Sigmoid colon (tissue), 7 donors: ENCODE results near the gene DNPH1. TPM values are rescaled to one million over a fixed set of nuclear protein-coding genes. Genes with fewer than 3 reads are reported as not detected.

ENCODE experiments used
- DNase-seq: peaks from one replicate; pipeline ENCODE4 v3.0.0-alpha.2; 2019
- H3K27ac ChIP-seq, 4 donors: fragments of 200-600 bp; sonication (generic); one replicate each; pipeline ENCODE4 v1.5.1; 2016 to 2019; ENCODE audit warnings: mild to moderate bottlenecking in 1 of 4
- H3K27me3 ChIP-seq, 3 donors: fragments of 200-600 bp; sonication (generic); one replicate each; pipeline ENCODE4 v1.5.1; 2019; ENCODE audit warnings: mild to moderate bottlenecking in 1 of 3
- H3K36me3 ChIP-seq, 4 donors: fragments of 200-600 bp; sonication (generic); one replicate each; pipeline ENCODE4 v1.5.1; 2016 to 2019
- H3K4me1 ChIP-seq, 4 donors: fragments of 200-600 bp; sonication (generic); one replicate each; pipeline ENCODE4 v1.5.1; 2017 to 2019
- H3K4me3 ChIP-seq, 4 donors: fragments of 200-600 bp; sonication (generic); one replicate each; pipeline ENCODE4 v1.5.1; 2017 to 2019; ENCODE audit warnings: mild to moderate bottlenecking in 2 of 4, moderate library complexity in 1 of 4
- H3K9me3 ChIP-seq, 4 donors: fragments of 200-600 bp in 3 of 4; sonication (generic) in 3 of 4; one replicate each; pipeline versions ENCODE4 v1.5.1 to v1.6.1; 2013 to 2019
- EP300 ChIP-seq, 4 donors: sonication (generic); formaldehyde crosslinking; IDR thresholded peaks; one replicate each; pipeline ENCODE4 v1.6.1; 2017; ENCODE audit warnings: antibody characterized with exemption in 4 of 4
- POLR2A ChIP-seq, 2 donors: fragments of 450-650 bp; IDR thresholded peaks; one replicate each; pipeline ENCODE4 v1.6.1; 2016; ENCODE audit warnings: antibody characterized with exemption in 2 of 2, mild to moderate bottlenecking in 2 of 2, moderate library complexity in 2 of 2
- POLR2AphosphoS5 ChIP-seq, 4 donors: sonication (generic); formaldehyde crosslinking; IDR thresholded peaks; one replicate each; pipeline ENCODE4 v1.6.1; 2017; ENCODE audit warnings: antibody characterized with exemption in 4 of 4
- WGBS, 2 donors: extraction: QIAGEN DNeasy Blood & Tissue Kit; methylation state at CpG; one replicate each; pipeline ENCODE4 v1.1.7; 2013; 5-methylcytosine and 5-hydroxymethylcytosine counted together
- intact Hi-C: fragments of 100-400 bp; cut with DNase I; formaldehyde crosslinking; loops from one replicate; pipeline ENCODE4 v1.15.1; 2023
- polyA plus RNA-seq, 3 donors: library from polyadenylated mRNA; stranded (reverse); fragments of 200-250 nt; gene quantifications; one replicate each; pipeline ENCODE4 v1.2.3, GENCODE V29; 2013
- total RNA-seq, 4 donors: library from RNA; depleted of rRNA; stranded (reverse); fragments of >200 nt; gene quantifications; one replicate each; pipeline ENCODE4 v1.1.0, GENCODE V29; 2016
- TF ChIP-seq, protein P1 (sequence below), 4 experiments: fragments of 450-650 bp in 3 of 4; fragments of 200-600 bp in 1 of 4; IDR thresholded peaks; one replicate each; pipeline ENCODE4 v1.5.1; 2016 to 2019; ENCODE audit warnings: antibody characterized with exemption in 4 of 4, mild to moderate bottlenecking in 3 of 4, moderate library complexity in 2 of 4
- donor health status: healthy with polysubstance abuse.
- donor health status: Bipolar disorder and iron deficiency.
- donor health status: healthy.

The DNPH1 gene
- total and polyA plus RNA-seq, 7 donors: 32.1 to 188 (median 96.0) TPM

DNA sequence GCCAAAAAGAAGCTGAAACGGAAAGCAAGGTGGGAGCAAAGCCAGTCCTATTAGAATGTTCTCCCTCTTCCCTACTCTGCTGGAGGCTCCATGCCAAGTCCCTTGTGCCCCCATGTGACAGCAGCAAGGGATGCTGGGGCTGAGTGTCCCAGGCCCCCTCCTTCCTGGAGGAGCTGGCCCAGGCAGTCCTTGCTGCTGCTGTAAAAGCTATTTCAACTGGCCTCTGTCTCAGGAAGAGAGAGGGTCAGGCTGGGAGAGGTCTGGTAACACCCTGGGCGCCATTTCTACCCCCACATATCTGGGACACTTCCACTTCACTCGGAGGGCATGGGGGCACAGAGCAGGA lies 39.0 kb upstream of the DNPH1 start:
- Histone ChIP-seq H3K27ac (peak overlapping the region; percentile 72 to 92 (median 76)), H3K4me3 (no peak overlapping the region), H3K27me3 (no peaks in the 10 kb centered on the region), H3K4me1 (peaks cover 0 to 27% (median 25%) of the 10 kb centered on the region in 4 donors), H3K36me3 (no peaks in the 10 kb centered on the region), H3K9me3 (no peaks in the 10 kb centered on the region)
- TF ChIP-seq POLR2A (IDR thresholded peaks at IDR 0.05) (no peak), EP300 (IDR thresholded peaks at IDR 0.05) (no peak), POLR2AphosphoS5 (IDR thresholded peaks at IDR 0.05) (no peak)
- TF ChIP-seq, protein P1, sequence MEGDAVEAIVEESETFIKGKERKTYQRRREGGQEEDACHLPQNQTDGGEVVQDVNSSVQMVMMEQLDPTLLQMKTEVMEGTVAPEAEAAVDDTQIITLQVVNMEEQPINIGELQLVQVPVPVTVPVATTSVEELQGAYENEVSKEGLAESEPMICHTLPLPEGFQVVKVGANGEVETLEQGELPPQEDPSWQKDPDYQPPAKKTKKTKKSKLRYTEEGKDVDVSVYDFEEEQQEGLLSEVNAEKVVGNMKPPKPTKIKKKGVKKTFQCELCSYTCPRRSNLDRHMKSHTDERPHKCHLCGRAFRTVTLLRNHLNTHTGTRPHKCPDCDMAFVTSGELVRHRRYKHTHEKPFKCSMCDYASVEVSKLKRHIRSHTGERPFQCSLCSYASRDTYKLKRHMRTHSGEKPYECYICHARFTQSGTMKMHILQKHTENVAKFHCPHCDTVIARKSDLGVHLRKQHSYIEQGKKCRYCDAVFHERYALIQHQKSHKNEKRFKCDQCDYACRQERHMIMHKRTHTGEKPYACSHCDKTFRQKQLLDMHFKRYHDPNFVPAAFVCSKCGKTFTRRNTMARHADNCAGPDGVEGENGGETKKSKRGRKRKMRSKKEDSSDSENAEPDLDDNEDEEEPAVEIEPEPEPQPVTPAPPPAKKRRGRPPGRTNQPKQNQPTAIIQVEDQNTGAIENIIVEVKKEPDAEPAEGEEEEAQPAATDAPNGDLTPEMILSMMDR (IDR thresholded peaks at IDR 0.05): no peak
- intact Hi-C loops: loop anchor here (5.0 to 10.0 kb wide), 2 partner anchors 156 to 239 kb away; partner anchors contain the start of gene ABCC10
- no peak for DNase-seq
- 70 to 73% methylated on average over 3 of the region's 3 CpGs for WGBS, 2 donors

GRCh38 chr6:43267619-43268354 lies 38.5 kb upstream of the DNPH1 start:
- Histone ChIP-seq H3K4me3 (no peak overlapping the region), H3K27me3 (no peaks in the 10 kb centered on the region), H3K36me3 (no peaks in the 10 kb centered on the region), H3K27ac (peak overlapping the region; percentile 72 to 92 (median 76)), H3K9me3 (no peaks in the 10 kb centered on the region), H3K4me1 (peaks cover 0 to 27% (median 25%) of the 10 kb centered on the region in 4 donors)
- no peak for TF ChIP-seq EP300 (IDR thresholded peaks at IDR 0.05)
- no peak for DNase-seq
- 29 to 73% methylated on average over 7 of the region's 7 CpGs for WGBS, 2 donors
- intact Hi-C loops: loop anchor here (5.0 to 10.0 kb wide), 2 partner anchors 157 to 240 kb away; partner anchors contain the start of gene ABCC10

GRCh38 chr6:43265564-43265963 lies 36.3 kb upstream of the DNPH1 start:
- intact Hi-C loops: loop anchor here (5.0 to 10.0 kb wide), 2 partner anchors 159 to 242 kb away; partner anchors contain the start of gene ABCC10
- Histone ChIP-seq H3K4me1 (peaks cover 0 to 27% (median 25%) of the 10 kb centered on the region in 4 donors), H3K27ac (no peak overlapping the region), H3K4me3 (no peak overlapping the region), H3K9me3 (no peaks in the 10 kb centered on the region), H3K27me3 (no peaks in the 10 kb centered on the region), H3K36me3 (no peaks in the 10 kb centered on the region)
- TF ChIP-seq, protein P1 (IDR thresholded peaks at IDR 0.05): no peak
- TF ChIP-seq EP300 (IDR thresholded peaks at IDR 0.05): no peak
- TF ChIP-seq POLR2AphosphoS5 (IDR thresholded peaks at IDR 0.05): no peak
- no peak for TF ChIP-seq POLR2A (IDR thresholded peaks at IDR 0.05)
- WGBS, 2 donors: 86 to 89% methylated on average over 6 of the region's 6 CpGs
- no peak for DNase-seq

DNA sequence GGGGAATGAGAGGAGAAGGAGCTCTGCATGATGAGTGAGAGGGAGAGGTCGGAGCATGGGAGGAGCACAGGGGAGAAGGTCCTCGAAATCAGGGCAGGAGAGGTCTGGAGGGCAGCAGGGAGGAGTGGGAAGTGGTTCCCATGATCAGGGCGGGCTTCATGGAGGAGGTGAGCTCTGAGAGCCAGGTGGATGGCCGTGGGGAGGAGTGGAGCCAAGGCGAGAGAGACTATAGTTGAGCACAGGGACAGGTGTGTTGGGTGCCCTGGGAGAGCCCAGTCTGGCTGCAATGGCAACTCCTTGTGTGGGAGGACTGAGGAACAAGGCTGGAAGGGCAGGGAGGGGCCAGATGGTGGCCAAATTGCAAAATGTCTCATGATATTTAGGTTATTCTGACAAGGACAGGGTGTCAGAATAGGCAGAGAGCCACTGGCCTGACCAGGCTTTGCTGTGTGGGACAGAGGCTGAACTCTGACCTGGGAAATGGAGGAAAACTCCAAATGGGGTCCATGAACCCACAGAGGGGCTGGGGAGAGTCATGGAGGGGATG lies 35.4 kb upstream of the DNPH1 start:
- WGBS, 2 donors: 82 to 87% methylated on average over 5 of the region's 5 CpGs
- TF ChIP-seq EP300 (IDR thresholded peaks at IDR 0.05) (no peak), POLR2AphosphoS5 (IDR thresholded peaks at IDR 0.05) (no peak), POLR2A (IDR thresholded peaks at IDR 0.05) (no peak)
- TF ChIP-seq, protein P1 (IDR thresholded peaks at IDR 0.05): no peak
- intact Hi-C loops: loop anchor here (5.0 to 10.0 kb wide), 2 partner anchors 160 to 243 kb away; partner anchors contain the start of gene ABCC10
- Histone ChIP-seq H3K9me3 (no peaks in the 10 kb centered on the region), H3K4me3 (no peak overlapping the region), H3K36me3 (no peaks in the 10 kb centered on the region), H3K27ac (no peak overlapping the region), H3K4me1 (peaks cover 0 to 22% (median 20%) of the 10 kb centered on the region in 4 donors), H3K27me3 (no peaks in the 10 kb centered on the region)
- no peak for DNase-seq
